Spinal cord (tissue), 10 donors: ENCODE results near the gene TRIM13. TPM values are rescaled to one million over a fixed set of nuclear protein-coding genes. Genes with fewer than 3 reads are reported as not detected.
A peak's percentile ranks its signal among the peaks of the same experiment; 100 is the strongest.
"Not testable (repeated sequence)": the region's sequence is repeated elsewhere in the genome, so short reads cannot be mapped to it uniquely, and the experiment has no call there.

Experiments used
- DNase-seq, 6 donors: peaks; one replicate each; pipeline versions ENCODE4 v3.0.0 to v3.0.0-alpha.2; 2013 to 2015; ENCODE audit warnings: low spot score in 6 of 6, low read depth in 4 of 6
- H3K27ac ChIP-seq: one replicate; pipeline ENCODE4 v1.5.1; 2013; ENCODE audit warnings: low read depth, low read length, control low read depth
- H3K27me3 ChIP-seq: one replicate; pipeline ENCODE4 v1.6.1; 2013; ENCODE audit warnings: low read length; ENCODE audit not compliant: control insufficient read depth, insufficient read depth
- H3K36me3 ChIP-seq: one replicate; pipeline ENCODE4 v1.6.1; 2013; ENCODE audit warnings: low read length; ENCODE audit not compliant: control insufficient read depth, insufficient read depth
- H3K4me1 ChIP-seq: one replicate; pipeline ENCODE4 v1.6.1; 2013; ENCODE audit warnings: low read length; ENCODE audit not compliant: control insufficient read depth, insufficient read depth
- H3K4me3 ChIP-seq: one replicate; pipeline ENCODE4 v1.5.1; 2013; ENCODE audit warnings: low read depth, low read length, control low read depth
- H3K9me3 ChIP-seq: one replicate; pipeline ENCODE4 v1.6.1; 2013; ENCODE audit warnings: low read length; ENCODE audit not compliant: control insufficient read depth, insufficient read depth
- WGBS: methylation state at CpG from one replicate; pipeline ENCODE4 v1.1.5; 2013; ENCODE audit warnings: missing lambda C conversion rate; ENCODE audit not compliant: insufficient coverage; 5-methylcytosine and 5-hydroxymethylcytosine counted together
- polyA plus RNA-seq, 2 donors: library from polyadenylated mRNA; unstranded; fragments of 120-200 nt; gene quantifications; one replicate each; pipeline ENCODE4 v1.2.1, GENCODE V29; 2013; ENCODE audit not compliant: insufficient read length in 2 of 2
- total RNA-seq, 2 donors: library from RNA; depleted of rRNA in 1 of 2; stranded (reverse); fragments of 120-200 nt in 1 of 2; fragments of >200 nt in 1 of 2; gene quantifications; one replicate each; pipeline versions ENCODE4 v1.2.3 to v1.2.4, GENCODE V29; 2013 to 2014
- donor health status: healthy.

TRIM13 gene
- total and polyA plus RNA-seq, 4 donors: 34.1 to 49.5 (median 35.9) TPM

- no peaks in the 10 kb centered on the region for H3K9me3 ChIP-seq
- no peak overlapping the region for H3K4me3 ChIP-seq
- H3K27me3 ChIP-seq: no peaks in the 10 kb centered on the region
- H3K27ac ChIP-seq: no peak overlapping the region
- no peak for DNase-seq
- WGBS: no CpG with 5 or more reads among the region's 4 CpGs
- no peaks in the 10 kb centered on the region for H3K36me3 ChIP-seq
- H3K4me1 ChIP-seq: no peaks in the 10 kb centered on the region
Measured at GRCh38 chr13:49972709-49973108, 24.1 kb upstream of the TRIM13 start.

DNA sequence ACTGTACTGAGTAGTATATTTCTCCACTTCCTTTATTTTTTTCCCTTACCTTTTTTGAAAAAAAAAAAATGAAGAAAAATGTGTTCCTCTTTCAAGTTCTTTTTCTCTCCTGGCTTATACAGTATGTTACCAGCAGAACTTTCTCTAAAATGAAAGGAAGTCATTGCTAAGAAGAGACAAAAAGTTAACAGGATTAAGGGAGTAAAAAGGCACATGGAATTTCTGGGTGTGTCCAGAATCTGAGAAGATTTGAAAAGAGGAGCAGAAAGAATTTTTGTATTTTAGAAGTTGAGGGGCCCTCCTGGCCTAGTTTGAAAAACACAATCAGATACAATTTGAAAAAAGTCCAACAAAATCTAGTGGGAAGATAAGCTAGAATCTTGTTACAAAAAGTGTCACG, 21.0 kb upstream of the TRIM13 start:
- WGBS: no CpG with 5 or more reads among the region's 1 CpG
- H3K9me3 ChIP-seq: no peaks in the 10 kb centered on the region
- no peak overlapping the region for H3K27ac ChIP-seq
- no peak for DNase-seq
- no peaks in the 10 kb centered on the region for H3K27me3 ChIP-seq
- H3K4me3 ChIP-seq: no peak overlapping the region
- no peaks in the 10 kb centered on the region for H3K4me1 ChIP-seq
- no peaks in the 10 kb centered on the region for H3K36me3 ChIP-seq

DNA sequence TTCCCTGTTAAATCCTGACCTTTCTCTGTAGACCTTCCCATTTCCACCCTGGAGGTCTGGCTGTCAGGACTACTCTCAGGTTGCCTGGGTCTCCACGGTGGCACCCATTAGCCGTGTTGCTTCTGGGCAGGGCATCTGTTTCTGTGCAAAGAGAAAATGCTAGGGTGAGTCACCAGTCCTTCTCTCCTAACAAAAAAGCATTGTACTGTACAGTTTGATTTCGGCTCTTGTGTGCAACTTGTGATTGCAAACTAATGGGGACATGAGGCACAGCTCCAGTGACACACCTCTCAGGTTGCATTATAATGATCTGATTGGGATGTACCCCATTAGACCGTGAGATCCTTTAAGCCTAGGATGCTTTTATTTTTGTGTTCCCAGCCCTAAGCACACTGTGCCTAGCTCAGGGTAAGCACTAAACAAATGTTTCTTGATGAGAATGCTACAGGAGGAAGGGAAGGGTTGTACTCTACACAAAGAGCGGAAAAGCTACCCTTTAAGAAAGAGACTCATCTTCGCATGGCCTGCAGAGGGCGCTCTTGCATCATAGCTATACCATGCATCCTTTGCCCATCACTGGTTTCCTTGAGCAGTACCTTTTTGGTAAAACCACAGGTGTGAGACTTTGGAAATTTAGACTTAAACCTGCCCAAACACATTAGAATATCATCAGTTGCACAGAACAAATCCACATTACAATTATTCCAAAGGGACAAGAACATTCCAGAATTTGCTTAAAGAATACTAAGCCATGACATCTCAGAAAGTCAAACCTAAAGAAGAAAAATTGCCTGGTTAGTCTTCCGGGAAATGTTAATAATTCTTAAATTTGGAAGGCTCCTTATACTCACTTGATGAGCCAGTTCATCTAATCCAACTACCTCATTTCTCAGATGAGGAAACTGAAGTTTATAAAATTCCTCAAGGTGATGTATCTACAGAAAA, 20.3 kb upstream of the TRIM13 start:
- WGBS: 17% methylated on average over 4 of the region's 8 CpGs
- peak in 4 of 6 donors; percentile 31 to 82 (median 55) for DNase-seq
- H3K27ac ChIP-seq: no peak overlapping the region
- no peaks in the 10 kb centered on the region for H3K9me3 ChIP-seq
- H3K27me3 ChIP-seq: no peaks in the 10 kb centered on the region
- no peak overlapping the region for H3K4me3 ChIP-seq
- H3K4me1 ChIP-seq: no peaks in the 10 kb centered on the region
- no peaks in the 10 kb centered on the region for H3K36me3 ChIP-seq

DNA sequence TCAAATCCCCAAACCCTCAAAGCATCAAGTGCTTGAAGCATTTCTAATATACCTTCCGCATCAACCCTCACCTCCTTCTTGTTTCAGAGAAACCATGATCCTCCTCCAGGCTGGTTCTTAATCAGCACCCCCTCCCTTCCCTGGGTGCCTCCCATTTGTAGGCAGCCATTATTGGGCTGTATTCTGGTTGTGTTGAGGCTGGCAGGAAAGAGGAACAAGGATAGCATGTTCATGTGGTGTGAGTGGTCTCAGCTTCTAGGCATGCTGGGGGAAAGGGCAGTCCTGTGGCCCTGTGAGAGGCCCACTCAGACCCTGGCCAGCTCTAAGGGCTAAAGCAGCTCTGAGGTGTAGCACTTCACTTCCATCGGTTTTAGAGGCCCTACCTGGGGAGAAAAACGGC, 18.9 kb upstream of the TRIM13 start:
- no peak for DNase-seq
- no peak overlapping the region for H3K27ac ChIP-seq
- no peaks in the 10 kb centered on the region for H3K4me1 ChIP-seq
- no peak overlapping the region for H3K4me3 ChIP-seq
- H3K9me3 ChIP-seq: no peaks in the 10 kb centered on the region
- WGBS: 82% methylated on average over 2 of the region's 3 CpGs
- H3K27me3 ChIP-seq: no peaks in the 10 kb centered on the region
- H3K36me3 ChIP-seq: no peaks in the 10 kb centered on the region

DNA sequence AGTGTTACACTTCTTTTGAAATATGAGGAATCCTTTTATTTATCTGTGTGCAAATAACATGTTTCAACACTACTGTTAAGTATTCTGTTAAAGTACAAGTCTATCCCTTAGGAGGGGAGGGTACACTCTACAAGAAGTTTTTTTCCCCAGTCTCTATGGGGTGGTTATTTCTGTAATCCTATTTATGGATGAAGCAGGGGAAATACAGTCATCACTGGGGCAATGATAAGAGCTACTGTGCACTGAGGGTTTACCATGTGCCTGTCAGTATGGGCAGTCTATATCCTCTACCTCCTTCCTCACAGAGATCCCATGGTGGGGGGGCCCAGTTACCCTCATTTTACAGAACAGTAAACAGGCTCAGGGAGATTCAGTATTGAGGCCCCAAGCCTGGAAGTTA, 16.6 kb upstream of the TRIM13 start:
- no peaks in the 10 kb centered on the region for H3K36me3 ChIP-seq
- no peaks in the 10 kb centered on the region for H3K27me3 ChIP-seq
- no peak overlapping the region for H3K4me3 ChIP-seq
- no peak for DNase-seq
- H3K9me3 ChIP-seq: no peaks in the 10 kb centered on the region
- no peaks in the 10 kb centered on the region for H3K4me1 ChIP-seq
- H3K27ac ChIP-seq: no peak overlapping the region

GRCh38 chr13:49985129-49985528, 11.7 kb upstream of the TRIM13 start:
- Histone ChIP-seq H3K4me1 (no peaks in the 10 kb centered on the region), H3K27ac (no peak overlapping the region), H3K4me3 (no peak overlapping the region), H3K9me3 (no peaks in the 10 kb centered on the region), H3K36me3 (no peaks in the 10 kb centered on the region), H3K27me3 (no peaks in the 10 kb centered on the region)
- WGBS: no CpG with 5 or more reads among the region's 2 CpGs
- no peak for DNase-seq

DNA sequence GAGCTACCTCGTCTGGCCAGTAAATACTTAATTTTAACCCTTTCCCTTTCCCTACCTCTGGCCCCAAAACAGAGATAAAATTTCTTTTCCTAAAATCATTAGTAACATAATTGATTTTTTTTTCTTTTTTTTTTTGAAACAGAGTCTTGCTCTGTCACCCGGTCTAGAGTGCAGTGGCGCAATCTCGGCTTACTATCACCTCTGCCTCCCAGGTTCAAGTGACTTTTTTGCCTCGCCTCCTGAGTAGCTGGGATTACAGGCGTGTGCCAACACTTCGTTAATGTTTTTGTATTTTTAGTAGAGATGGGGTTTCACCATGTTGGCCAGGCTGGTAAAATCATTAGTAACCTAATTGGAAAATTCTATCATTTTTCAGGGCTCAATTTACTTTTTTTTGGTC, 10.4 kb upstream of the TRIM13 start:
- Histone ChIP-seq H3K4me3 (no peak overlapping the region), H3K4me1 (no peaks in the 10 kb centered on the region), H3K36me3 (no peaks in the 10 kb centered on the region), H3K27me3 (no peaks in the 10 kb centered on the region), H3K9me3 (no peaks in the 10 kb centered on the region), H3K27ac (no peak overlapping the region)
- no CpG with 5 or more reads among the region's 7 CpGs for WGBS
- no peak for DNase-seq

GRCh38 chr13:49990612-49991011, 6.2 kb upstream of the TRIM13 start:
- not testable (repeated sequence) for H3K9me3 ChIP-seq, H3K27ac ChIP-seq, H3K4me3 ChIP-seq, DNase-seq, H3K4me1 ChIP-seq, H3K36me3 ChIP-seq, H3K27me3 ChIP-seq
- 100% methylated on average over 2 of the region's 6 CpGs for WGBS

- no peaks in the 10 kb centered on the region for H3K4me1 ChIP-seq
- H3K4me3 ChIP-seq: no peak overlapping the region
- no peaks in the 10 kb centered on the region for H3K9me3 ChIP-seq
- H3K27ac ChIP-seq: no peak overlapping the region
- no peaks in the 10 kb centered on the region for H3K36me3 ChIP-seq
- H3K27me3 ChIP-seq: no peaks in the 10 kb centered on the region
- DNase-seq: no peak
Measured at GRCh38 chr13:49993111-49993510, 3.7 kb upstream of the TRIM13 start.

- no peak for DNase-seq
- H3K27me3 ChIP-seq: no peaks in the 10 kb centered on the region
- peaks cover 2% of the 10 kb centered on the region for H3K36me3 ChIP-seq
- H3K4me3 ChIP-seq: no peak overlapping the region
- H3K4me1 ChIP-seq: peaks cover 3% of the 10 kb centered on the region
- no peak overlapping the region for H3K27ac ChIP-seq
- WGBS: no CpG with 5 or more reads among the region's 5 CpGs
- H3K9me3 ChIP-seq: no peaks in the 10 kb centered on the region
Measured at GRCh38 chr13:49993666-49994065, 3.2 kb upstream of the TRIM13 start.
